Body of pancreas (tissue), 4 donors: ENCODE measurements around the gene TMEM250. TPM values are rescaled to one million over a fixed set of nuclear protein-coding genes. Genes with fewer than 3 reads are reported as not detected.

ENCODE experiments used
- ATAC-seq: fragments of 150-250 bp; one replicate; pipeline ENCODE4 v1.9.1; 2016
- DNase-seq, 4 donors: peaks; one replicate each; pipeline ENCODE4 v3.0.0-alpha.2; 2019
- H3K27ac ChIP-seq, 4 donors: fragments of 200-600 bp; sonication (generic); 1 replicate in 3 of 4; 2 replicates in 1 of 4; pipeline versions ENCODE4 v1.5.1 to v1.6.1; 2016 to 2019; ENCODE audit warnings: mild to moderate bottlenecking in 1 of 4, mixed read lengths in 1 of 4, moderate library complexity in 1 of 4
- H3K27me3 ChIP-seq, 2 donors: fragments of 200-600 bp; sonication (generic); one replicate each; pipeline ENCODE4 v1.6.0; 2016; ENCODE audit warnings: mild to moderate bottlenecking in 1 of 2
- H3K36me3 ChIP-seq, 2 donors: fragments of 200-600 bp; sonication (generic); replicated peaks in 1 of 2; 2 replicates each; pipeline ENCODE4 v1.5.1; 2016; ENCODE audit warnings: low read depth in 2 of 2; ENCODE audit not compliant: insufficient read depth in 1 of 2
- H3K4me1 ChIP-seq: fragments of 200-600 bp; sonication (generic); one replicate; pipeline ENCODE4 v1.6.0; 2016
- H3K4me3 ChIP-seq, 2 donors: fragments of 200-600 bp; sonication (generic); 1 replicate in 1 of 2; 2 replicates in 1 of 2; pipeline ENCODE4 v1.5.1; 2016 to 2019
- H3K9me3 ChIP-seq, 3 donors: fragments of 200-600 bp; sonication (generic); 1 replicate in 2 of 3; 2 replicates in 1 of 3; pipeline ENCODE4 v1.5.1; 2016
- POLR2A ChIP-seq, 3 donors: fragments of 450-650 bp; IDR thresholded peaks; one replicate each; pipeline ENCODE4 v1.6.1; 2016; ENCODE audit warnings: antibody characterized with exemption in 3 of 3, mild to moderate bottlenecking in 2 of 3
- WGBS, 2 donors: methylation state at CpG; one replicate each; pipeline ENCODE4 v1.1.5; 2017; 5-methylcytosine and 5-hydroxymethylcytosine counted together
- intact Hi-C: fragments of 100-400 bp; cut with DNase I; formaldehyde crosslinking; loops from one replicate; pipeline ENCODE4 v1.15.1; 2023
- total RNA-seq, 2 donors: library from RNA; depleted of rRNA; stranded (reverse); fragments of >200 nt; gene quantifications; one replicate each; pipeline ENCODE4 v1.1.0, GENCODE V29; 2016
- TF ChIP-seq, protein P1 (sequence below), 7 experiments: fragments of 450-650 bp in 4 of 7; fragments of 200-600 bp in 3 of 7; sonication (generic) in 3 of 7; IDR thresholded peaks; one replicate each; pipeline ENCODE4 v1.5.1; 2016 to 2019; ENCODE audit warnings: antibody characterized with exemption in 7 of 7

The TMEM250 gene
- total RNA-seq, 2 donors from 2014 or later: 21.3 to 47.1 TPM

DNA sequence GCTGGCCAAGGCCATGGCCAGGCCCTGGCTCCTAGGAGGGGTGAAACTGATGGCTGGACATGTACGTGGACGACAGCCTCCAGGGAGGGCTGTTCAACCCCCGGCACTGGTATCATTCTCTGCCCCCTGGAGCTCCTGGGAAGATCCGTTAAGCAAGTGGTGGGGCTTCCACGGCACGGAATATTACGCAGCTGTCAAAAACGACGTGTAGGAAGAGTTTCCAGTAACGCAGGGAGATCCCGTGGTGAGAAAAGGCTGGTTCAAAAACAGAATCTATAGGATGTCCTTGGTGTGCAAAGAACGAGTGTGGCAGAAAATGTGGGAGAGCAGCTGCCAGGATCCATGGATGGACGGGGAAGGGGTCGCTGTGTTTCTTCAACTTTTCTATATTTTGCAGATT lies 36.3 kb upstream of the TMEM250 start:
- TF ChIP-seq, protein P1, sequence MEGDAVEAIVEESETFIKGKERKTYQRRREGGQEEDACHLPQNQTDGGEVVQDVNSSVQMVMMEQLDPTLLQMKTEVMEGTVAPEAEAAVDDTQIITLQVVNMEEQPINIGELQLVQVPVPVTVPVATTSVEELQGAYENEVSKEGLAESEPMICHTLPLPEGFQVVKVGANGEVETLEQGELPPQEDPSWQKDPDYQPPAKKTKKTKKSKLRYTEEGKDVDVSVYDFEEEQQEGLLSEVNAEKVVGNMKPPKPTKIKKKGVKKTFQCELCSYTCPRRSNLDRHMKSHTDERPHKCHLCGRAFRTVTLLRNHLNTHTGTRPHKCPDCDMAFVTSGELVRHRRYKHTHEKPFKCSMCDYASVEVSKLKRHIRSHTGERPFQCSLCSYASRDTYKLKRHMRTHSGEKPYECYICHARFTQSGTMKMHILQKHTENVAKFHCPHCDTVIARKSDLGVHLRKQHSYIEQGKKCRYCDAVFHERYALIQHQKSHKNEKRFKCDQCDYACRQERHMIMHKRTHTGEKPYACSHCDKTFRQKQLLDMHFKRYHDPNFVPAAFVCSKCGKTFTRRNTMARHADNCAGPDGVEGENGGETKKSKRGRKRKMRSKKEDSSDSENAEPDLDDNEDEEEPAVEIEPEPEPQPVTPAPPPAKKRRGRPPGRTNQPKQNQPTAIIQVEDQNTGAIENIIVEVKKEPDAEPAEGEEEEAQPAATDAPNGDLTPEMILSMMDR (IDR thresholded peaks at IDR 0.05): no peak
- no peak for TF ChIP-seq POLR2A (IDR thresholded peaks at IDR 0.05)
- H3K4me3 ChIP-seq: no peak overlapping the region
- 82 to 83% methylated on average over 14 of the region's 14 CpGs for WGBS, 2 donors
- intact Hi-C loops: no loop called here
- ATAC-seq (no peak), DNase-seq (no peak)
- H3K9me3 ChIP-seq: no peaks in the 10 kb centered on the region
- H3K4me1 ChIP-seq: no peaks in the 10 kb centered on the region
- H3K27ac ChIP-seq: no peak overlapping the region
- no peaks in the 10 kb centered on the region for H3K27me3 ChIP-seq
- no peaks in the 10 kb centered on the region for H3K36me3 ChIP-seq

DNA sequence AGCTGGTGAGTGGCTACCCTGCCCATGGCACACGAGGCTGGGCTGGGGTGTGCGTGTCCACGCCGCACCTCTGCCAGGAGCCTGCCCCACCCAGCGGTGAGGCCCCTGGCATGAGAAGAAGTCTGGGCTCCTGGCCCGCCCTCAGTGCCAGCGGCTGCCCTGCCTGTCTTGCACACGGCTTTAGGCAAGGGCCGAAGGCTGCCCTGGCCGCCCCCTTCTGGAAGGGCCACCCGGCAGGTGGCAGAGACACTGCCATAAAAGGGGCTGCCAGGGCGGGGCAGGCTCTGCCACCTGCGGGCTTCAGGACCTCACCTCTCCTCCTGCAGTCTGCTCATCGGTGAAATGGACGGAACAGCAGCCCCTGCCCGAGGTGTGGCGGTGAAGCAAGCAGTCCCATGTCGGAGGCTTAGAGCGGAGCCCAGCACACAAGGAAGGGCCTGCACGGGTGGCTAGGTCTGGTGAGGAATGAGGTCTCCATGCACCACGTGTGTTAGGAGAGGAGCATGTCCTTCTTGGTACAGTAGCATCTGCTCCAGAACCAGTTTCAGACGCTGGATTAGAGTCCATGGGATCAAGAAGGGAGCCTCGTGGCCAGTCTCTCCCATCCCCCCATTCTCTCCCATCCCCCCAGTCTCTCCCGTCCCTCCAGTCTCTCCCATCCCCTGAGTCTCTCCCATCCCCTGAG lies 34.8 kb upstream of the TMEM250 start:
- ATAC-seq: no peak
- Histone ChIP-seq H3K27ac (no peak overlapping the region), H3K4me3 (no peak overlapping the region), H3K27me3 (no peaks in the 10 kb centered on the region), H3K4me1 (no peaks in the 10 kb centered on the region), H3K36me3 (no peaks in the 10 kb centered on the region), H3K9me3 (no peaks in the 10 kb centered on the region)
- TF ChIP-seq, protein P1 (IDR thresholded peaks at IDR 0.05): no peak
- TF ChIP-seq POLR2A (IDR thresholded peaks at IDR 0.05): no peak
- intact Hi-C loops: no loop called here
- WGBS, 2 donors: 45 to 68% methylated on average over 4 to 22 of the region's 24 CpGs
- no peak for DNase-seq

DNA sequence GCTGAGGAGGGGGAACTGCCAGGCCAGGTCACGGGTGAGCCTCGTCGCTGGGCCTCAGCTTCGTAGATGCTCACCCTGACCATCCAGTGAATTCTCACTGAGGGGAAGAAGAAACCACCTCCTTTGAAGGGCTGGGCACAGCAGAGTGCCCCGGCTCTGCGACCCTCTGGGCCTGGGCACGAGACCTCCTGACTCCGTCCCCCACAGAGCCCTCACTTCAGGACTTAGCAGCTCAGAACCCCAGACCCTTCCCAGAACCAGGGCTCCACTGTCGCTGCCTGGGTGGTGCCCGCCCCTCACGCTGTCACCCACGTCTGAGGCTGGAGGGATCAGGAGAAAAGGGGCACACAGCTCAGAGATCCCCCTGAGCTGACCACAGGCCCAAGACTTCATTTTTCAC lies 34.3 kb upstream of the TMEM250 start:
- TF ChIP-seq POLR2A (IDR thresholded peaks at IDR 0.05): no peak
- TF ChIP-seq, protein P1 (IDR thresholded peaks at IDR 0.05): no peak
- intact Hi-C loops: no loop called here
- DNase-seq: no peak
- no peak overlapping the region for H3K4me3 ChIP-seq
- no peak for ATAC-seq
- H3K36me3 ChIP-seq: no peaks in the 10 kb centered on the region
- H3K27ac ChIP-seq: no peak overlapping the region
- 91 to 100% methylated on average over 3 to 12 of the region's 12 CpGs for WGBS, 2 donors
- H3K4me1 ChIP-seq: no peaks in the 10 kb centered on the region
- no peaks in the 10 kb centered on the region for H3K27me3 ChIP-seq
- H3K9me3 ChIP-seq: no peaks in the 10 kb centered on the region

DNA sequence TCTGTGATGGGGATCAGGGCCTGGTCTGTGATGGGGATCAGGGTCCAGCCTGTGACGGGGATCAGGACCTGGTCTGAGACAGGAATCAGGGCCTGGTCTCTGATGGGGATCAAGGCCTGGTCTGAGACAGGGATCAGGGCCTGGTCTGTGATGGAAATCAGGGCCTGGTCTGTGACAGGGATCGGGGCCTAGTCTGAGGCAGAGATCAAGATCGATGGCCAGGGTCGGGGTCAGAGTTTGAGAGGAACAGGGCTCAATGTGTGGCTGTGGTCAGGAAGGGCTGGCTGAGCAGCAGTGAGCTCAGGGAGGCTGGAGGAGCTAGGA lies 33.8 kb upstream of the TMEM250 start:
- Histone ChIP-seq H3K27me3 (no peaks in the 10 kb centered on the region), H3K27ac (no peak overlapping the region), H3K9me3 (no peaks in the 10 kb centered on the region), H3K4me3 (no peak overlapping the region), H3K36me3 (no peaks in the 10 kb centered on the region), H3K4me1 (no peaks in the 10 kb centered on the region)
- TF ChIP-seq, protein P1 (IDR thresholded peaks at IDR 0.05): no peak
- no peak for TF ChIP-seq POLR2A (IDR thresholded peaks at IDR 0.05)
- DNase-seq (no peak), ATAC-seq (no peak)
- 57 to 76% methylated on average over 4 of the region's 4 CpGs for WGBS, 2 donors
- intact Hi-C loops: no loop called here

DNA sequence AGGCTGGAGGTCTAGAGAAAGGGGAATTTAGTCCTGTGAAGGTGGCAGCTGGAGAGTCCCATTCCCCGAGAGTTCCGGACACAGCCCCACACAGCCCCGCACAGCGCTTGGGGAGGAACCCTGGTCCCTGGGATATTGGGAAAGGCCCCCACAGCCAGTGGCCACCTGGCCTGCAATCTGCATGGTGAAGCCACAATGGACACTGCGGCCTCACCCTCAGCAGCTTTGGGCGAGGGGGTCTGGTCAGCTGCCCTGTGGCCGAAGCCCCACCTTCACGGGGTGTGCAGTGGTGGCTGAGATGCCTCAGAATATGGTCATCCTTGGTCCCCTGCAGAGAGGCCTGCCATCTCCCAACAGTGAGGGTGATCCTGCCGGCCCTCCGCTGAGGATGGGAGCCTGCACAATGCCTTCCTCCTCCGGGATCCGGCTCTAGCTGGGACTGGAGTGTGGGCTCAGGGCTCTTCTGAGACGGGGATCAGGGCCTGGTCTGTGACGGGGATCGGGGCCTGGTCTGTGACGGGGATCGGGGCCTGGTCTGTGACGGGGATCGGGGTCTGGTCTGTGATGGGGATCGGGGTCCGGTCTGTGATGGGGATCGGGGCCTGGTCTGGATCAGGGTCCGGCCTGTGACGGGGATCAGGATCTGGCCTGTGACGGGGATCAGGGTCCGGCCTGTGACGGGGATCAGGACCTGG lies 33.3 kb upstream of the TMEM250 start:
- WGBS, 2 donors: 80 to 81% methylated on average over 15 to 20 of the region's 27 CpGs
- no peak for TF ChIP-seq POLR2A (IDR thresholded peaks at IDR 0.05)
- TF ChIP-seq, protein P1 (IDR thresholded peaks at IDR 0.05): no peak
- no peak for DNase-seq
- intact Hi-C loops: no loop called here
- Histone ChIP-seq H3K4me3 (no peak overlapping the region), H3K27me3 (no peaks in the 10 kb centered on the region), H3K36me3 (no peaks in the 10 kb centered on the region), H3K4me1 (no peaks in the 10 kb centered on the region), H3K27ac (no peak overlapping the region), H3K9me3 (no peaks in the 10 kb centered on the region)
- no peak for ATAC-seq
